Measurements from ENCODE around the gene CLIC1.

DNA sequence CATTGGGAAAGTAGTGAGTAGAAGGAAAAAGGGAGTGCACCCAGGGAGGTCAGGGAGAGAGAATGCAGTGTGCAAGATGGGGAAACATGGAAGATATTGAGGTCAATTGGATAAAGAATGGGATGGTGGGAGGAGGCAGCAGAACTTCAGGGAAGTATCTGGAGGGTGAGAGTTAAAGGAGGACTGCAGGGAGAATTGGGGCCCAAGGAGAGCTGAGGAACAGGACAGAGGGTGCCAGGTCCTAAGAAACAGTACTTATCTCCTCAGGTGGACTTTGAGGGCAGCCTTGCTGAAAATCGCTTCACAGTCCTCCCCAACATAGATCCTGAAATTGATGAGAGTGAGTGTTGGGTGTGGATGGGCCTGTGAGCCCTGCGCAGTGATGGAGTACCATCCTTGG, 22.0 kb upstream of the CLIC1 start:
- TF ChIP-seq RAD21 (IDR thresholded peaks at IDR 0.05; ENCODE audit: low read depth) (no peak), MAX (IDR thresholded peaks at IDR 0.05) (no peak), NFIC (IDR thresholded peaks at IDR 0.05) (no peak), FOXM1 (IDR thresholded peaks at IDR 0.05; ENCODE audit: borderline replicate concordance, low read depth) (no peak), EP300 (IDR thresholded peaks at IDR 0.05; ENCODE audit: borderline replicate concordance) (no peak), CEBPB (IDR thresholded peaks at IDR 0.05) (no peak), TCF12 (IDR thresholded peaks at IDR 0.05; ENCODE audit: low read depth) (no peak), TAF1 (IDR thresholded peaks at IDR 0.05; ENCODE audit: low read depth) (no peak)
